Kidney epithelial cell (primary cell): ENCODE data around the gene SMCHD1. TPM values are rescaled to one million over a fixed set of nuclear protein-coding genes. Genes with fewer than 3 reads are reported as not detected.

Experiments
- DNase-seq: peaks from one replicate; pipeline ENCODE4 v3.0.0-alpha.2; 2010; ENCODE audit warnings: low read depth
- H3K27me3 ChIP-seq: 2 replicates; pipeline ENCODE4 v1.6.0; 2011; ENCODE audit warnings: low read length; ENCODE audit not compliant: control insufficient read depth, insufficient read depth
- H3K36me3 ChIP-seq: 2 replicates; pipeline ENCODE4 v1.5.1; 2011; ENCODE audit warnings: low read length; ENCODE audit not compliant: control insufficient read depth, insufficient read depth
- H3K4me3 ChIP-seq: 2 replicates; pipeline ENCODE4 v1.5.1; 2011; ENCODE audit warnings: low read depth, mild to moderate bottlenecking, control low read depth, low read length
- total RNA-seq: library from RNA; depleted of rRNA; stranded (reverse); fragments of >200 nt; gene quantifications from 2 replicates; pipeline ENCODE4 v1.2.3, GENCODE V29; 2015
- TF ChIP-seq, protein P1 (sequence below): IDR thresholded peaks from 2 replicates; pipeline ENCODE4 v1.5.1; 2011; ENCODE audit warnings: mild to moderate bottlenecking, moderate library complexity, low read length, control low read depth, inconsistent platforms; ENCODE audit not compliant: insufficient read depth, poor library complexity, severe bottlenecking

SMCHD1 gene
- total RNA-seq, 1 donor from 2014 or later: 28.0 TPM

DNA sequence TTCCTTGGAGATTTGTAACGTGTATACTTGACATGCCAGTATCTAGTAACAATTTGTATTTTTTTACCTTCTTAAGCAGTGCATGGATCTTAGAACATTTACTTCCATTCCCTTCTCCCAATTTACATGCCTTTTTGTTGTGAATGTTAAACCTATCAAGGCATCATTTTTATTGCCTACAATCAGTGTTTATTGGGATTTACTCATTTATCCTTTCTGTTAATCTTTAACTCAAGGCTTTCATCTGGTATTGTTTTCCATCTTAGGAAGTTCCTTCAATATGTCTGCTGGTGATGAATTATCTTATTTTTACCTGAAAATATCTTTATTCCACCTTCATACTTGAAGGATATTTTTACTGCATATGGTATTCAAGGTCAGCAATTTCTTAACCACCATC is 102.8 kb downstream of the SMCHD1 start:
- Histone ChIP-seq H3K27me3 (no peaks in the 10 kb centered on the region), H3K4me3 (no peak overlapping the region), H3K36me3 (no peaks in the 10 kb centered on the region)
- no peak for DNase-seq
- TF ChIP-seq, protein P1, sequence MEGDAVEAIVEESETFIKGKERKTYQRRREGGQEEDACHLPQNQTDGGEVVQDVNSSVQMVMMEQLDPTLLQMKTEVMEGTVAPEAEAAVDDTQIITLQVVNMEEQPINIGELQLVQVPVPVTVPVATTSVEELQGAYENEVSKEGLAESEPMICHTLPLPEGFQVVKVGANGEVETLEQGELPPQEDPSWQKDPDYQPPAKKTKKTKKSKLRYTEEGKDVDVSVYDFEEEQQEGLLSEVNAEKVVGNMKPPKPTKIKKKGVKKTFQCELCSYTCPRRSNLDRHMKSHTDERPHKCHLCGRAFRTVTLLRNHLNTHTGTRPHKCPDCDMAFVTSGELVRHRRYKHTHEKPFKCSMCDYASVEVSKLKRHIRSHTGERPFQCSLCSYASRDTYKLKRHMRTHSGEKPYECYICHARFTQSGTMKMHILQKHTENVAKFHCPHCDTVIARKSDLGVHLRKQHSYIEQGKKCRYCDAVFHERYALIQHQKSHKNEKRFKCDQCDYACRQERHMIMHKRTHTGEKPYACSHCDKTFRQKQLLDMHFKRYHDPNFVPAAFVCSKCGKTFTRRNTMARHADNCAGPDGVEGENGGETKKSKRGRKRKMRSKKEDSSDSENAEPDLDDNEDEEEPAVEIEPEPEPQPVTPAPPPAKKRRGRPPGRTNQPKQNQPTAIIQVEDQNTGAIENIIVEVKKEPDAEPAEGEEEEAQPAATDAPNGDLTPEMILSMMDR: no peak

DNA sequence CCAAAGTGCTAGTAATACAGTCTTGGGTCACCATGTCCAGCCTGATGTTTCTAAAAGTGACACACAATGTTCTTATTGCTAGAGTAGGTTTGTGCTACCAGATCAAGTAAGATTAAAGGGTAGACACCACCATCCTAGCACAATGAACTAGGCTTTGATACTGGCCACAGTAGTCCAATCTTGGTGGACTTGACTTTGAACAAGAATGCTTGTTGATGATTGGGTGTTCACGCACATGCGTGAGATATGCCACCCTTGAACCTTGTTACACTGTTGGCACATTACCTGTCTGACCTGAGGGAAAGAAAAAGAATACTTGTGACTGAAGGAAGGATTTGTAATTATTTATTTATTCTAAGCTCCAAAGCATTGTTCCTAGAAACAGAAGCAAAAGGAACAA is 119.1 kb downstream of the SMCHD1 start:
- DNase-seq: no peak
- peaks cover 1% of the 10 kb centered on the region for H3K36me3 ChIP-seq
- no peaks in the 10 kb centered on the region for H3K27me3 ChIP-seq
- TF ChIP-seq, protein P1: no peak
- H3K4me3 ChIP-seq: no peak overlapping the region

DNA sequence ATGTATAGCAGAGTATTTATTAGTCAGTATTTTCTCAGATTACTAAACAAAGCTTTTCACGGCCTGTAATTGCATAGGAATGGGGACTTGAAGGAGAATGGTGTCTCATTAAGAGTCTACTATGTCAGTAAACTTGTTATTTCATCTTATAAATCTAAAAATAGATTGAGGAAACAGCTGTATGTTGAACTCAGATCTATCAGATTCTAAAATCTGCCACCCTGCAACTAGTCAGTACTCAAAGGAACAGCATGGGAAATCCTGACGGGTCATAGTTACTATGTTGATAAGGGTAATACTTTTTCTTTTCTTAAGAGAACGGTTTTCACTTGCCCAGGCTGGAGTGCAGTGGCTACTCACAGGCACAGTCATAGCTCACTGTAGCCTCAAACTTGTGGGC is 121.1 kb downstream of the SMCHD1 start:
- no peak for DNase-seq
- H3K27me3 ChIP-seq: no peaks in the 10 kb centered on the region
- no peak overlapping the region for H3K4me3 ChIP-seq
- TF ChIP-seq, protein P1: no peak
- H3K36me3 ChIP-seq: peaks cover 3% of the 10 kb centered on the region

DNA sequence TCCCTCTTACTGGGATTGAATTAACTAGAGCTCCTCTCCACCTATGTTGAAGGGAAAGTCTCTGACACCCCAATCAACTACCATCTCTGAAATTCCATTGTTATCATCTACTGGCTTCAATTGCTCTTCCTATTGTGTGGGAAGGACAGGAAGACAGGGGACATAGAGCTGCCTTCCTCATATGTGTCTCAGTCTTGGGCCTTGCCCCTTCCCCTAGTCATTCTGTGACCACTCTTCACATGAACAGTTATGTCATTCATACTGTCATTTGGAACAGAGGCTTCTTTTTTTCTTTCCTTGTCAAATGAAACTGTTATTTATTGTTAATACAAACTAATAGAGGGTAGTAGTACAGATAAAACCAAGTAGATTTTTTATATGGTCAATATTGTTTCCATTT is 121.7 kb downstream of the SMCHD1 start:
- H3K4me3 ChIP-seq: no peak overlapping the region
- no peaks in the 10 kb centered on the region for H3K27me3 ChIP-seq
- peaks cover 3% of the 10 kb centered on the region for H3K36me3 ChIP-seq
- no peak for DNase-seq
- TF ChIP-seq, protein P1: no peak

DNA sequence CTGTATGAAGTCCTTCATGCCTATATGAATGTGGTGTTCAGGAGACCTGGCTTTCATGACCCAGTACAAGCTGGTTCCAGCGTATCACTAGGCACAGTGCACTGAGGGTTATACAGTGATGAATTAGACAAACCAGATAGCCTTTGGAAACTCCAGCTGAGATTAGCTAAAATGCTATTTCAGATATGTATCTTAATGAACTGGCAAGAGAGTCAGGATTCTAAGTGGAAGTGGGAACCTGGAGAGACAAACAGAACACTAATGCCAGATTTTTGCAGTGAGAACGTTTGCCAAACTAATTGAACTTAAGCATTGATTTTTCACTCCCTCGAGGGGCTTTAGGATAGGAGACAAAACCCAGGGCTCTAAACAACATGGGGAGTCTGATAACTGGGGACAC is 125.2 kb downstream of the SMCHD1 start:
- no peak overlapping the region for H3K4me3 ChIP-seq
- TF ChIP-seq, protein P1: no peak
- H3K36me3 ChIP-seq: peaks cover 3% of the 10 kb centered on the region
- H3K27me3 ChIP-seq: no peaks in the 10 kb centered on the region
- DNase-seq: no peak

DNA sequence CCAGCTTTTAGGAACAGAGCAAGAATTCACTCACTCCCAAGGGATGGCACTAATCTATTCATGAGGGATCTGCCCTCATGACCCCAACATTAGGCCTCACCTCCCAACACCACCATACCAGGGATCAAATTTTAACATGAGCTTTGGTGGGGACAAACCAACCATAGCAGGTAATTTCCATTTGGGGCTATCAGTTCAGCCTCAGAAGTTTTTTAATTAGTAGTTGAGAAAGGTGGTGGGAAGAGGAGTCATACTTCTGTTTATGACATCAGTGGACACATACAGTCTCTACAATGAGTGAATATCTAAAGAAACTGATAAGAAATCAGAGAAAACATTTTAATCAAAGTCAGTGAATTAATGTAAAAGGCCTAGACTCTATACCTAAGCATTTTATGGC is 131.7 kb downstream of the SMCHD1 start:
- Histone ChIP-seq H3K4me3 (no peak overlapping the region), H3K27me3 (no peaks in the 10 kb centered on the region), H3K36me3 (no peaks in the 10 kb centered on the region)
- TF ChIP-seq, protein P1: no peak
- no peak for DNase-seq
